Testis (tissue), 2 donors: ENCODE measurements around the gene TMEM169.

Source experiments
- POLR2A ChIP-seq: fragments of 450-650 bp; IDR thresholded peaks from one replicate; pipeline ENCODE4 v1.6.1; 2017; ENCODE audit warnings: antibody characterized with exemption, mild to moderate bottlenecking, moderate library complexity
- TF ChIP-seq, protein P1 (sequence below), 3 experiments: fragments of 450-650 bp in 2 of 3; fragments of 200-600 bp in 1 of 3; sonication (generic) in 1 of 3; IDR thresholded peaks; one replicate each; pipeline ENCODE4 v1.5.1; 2016 to 2019; ENCODE audit warnings: antibody characterized with exemption in 3 of 3, mild to moderate bottlenecking in 2 of 3, moderate library complexity in 1 of 3

DNA sequence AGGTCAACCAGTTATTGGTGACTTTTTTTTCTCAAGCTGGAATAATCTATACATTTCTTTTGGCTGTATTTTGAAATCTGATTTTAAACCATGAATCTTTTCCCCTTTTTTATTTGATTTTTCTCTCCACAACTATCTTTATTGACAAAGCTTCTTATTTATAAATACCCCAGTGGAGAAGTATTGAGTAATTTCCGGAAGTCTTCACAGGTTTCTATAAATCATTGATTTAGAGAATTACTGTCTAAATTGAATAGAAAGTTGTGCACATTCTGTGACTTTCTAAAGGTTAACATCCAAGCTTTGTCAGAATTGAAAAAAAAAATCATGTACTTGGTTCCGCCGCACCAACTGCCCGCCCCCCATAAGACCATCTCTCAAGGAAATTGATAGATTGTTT lies 67.3 kb downstream of the TMEM169 start:
- TF ChIP-seq, protein P1, sequence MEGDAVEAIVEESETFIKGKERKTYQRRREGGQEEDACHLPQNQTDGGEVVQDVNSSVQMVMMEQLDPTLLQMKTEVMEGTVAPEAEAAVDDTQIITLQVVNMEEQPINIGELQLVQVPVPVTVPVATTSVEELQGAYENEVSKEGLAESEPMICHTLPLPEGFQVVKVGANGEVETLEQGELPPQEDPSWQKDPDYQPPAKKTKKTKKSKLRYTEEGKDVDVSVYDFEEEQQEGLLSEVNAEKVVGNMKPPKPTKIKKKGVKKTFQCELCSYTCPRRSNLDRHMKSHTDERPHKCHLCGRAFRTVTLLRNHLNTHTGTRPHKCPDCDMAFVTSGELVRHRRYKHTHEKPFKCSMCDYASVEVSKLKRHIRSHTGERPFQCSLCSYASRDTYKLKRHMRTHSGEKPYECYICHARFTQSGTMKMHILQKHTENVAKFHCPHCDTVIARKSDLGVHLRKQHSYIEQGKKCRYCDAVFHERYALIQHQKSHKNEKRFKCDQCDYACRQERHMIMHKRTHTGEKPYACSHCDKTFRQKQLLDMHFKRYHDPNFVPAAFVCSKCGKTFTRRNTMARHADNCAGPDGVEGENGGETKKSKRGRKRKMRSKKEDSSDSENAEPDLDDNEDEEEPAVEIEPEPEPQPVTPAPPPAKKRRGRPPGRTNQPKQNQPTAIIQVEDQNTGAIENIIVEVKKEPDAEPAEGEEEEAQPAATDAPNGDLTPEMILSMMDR (IDR thresholded peaks at IDR 0.05) = no peak
- TF ChIP-seq POLR2A = no peak
